HFFc6 (cell line): Measurements from ENCODE around the gene C22orf15. TPM values are rescaled to one million over a fixed set of nuclear protein-coding genes. Genes with fewer than 3 reads are reported as not detected.

Source experiments
- DNase-seq: peaks from one replicate; pipeline ENCODE4 v3.0.0-alpha.2; 2018
- H3K27ac Mint-ChIP-seq: 2 replicates; pipeline ENCODE4 v1.8.0; 2020; ENCODE audit warnings: mild to moderate bottlenecking, mixed read lengths
- H3K27me3 Mint-ChIP-seq: 2 replicates; pipeline ENCODE4 v1.8.0; 2021; ENCODE audit warnings: mild to moderate bottlenecking, moderate library complexity, mixed read lengths; ENCODE audit not compliant: insufficient read depth
- H3K36me3 Mint-ChIP-seq: 2 replicates; pipeline ENCODE4 v1.8.0; 2021; ENCODE audit warnings: low read depth, mixed read lengths
- H3K4me1 Mint-ChIP-seq: 2 replicates; pipeline ENCODE4 v1.8.0; 2020; ENCODE audit warnings: low read depth, mixed read lengths
- H3K4me3 Mint-ChIP-seq: 2 replicates; pipeline ENCODE4 v1.8.0; 2020; ENCODE audit warnings: mild to moderate bottlenecking, moderate library complexity, mixed read lengths
- H3K9me3 Mint-ChIP-seq: 2 replicates; pipeline ENCODE4 v1.8.0; 2020; ENCODE audit warnings: mild to moderate bottlenecking, mixed read lengths
- CTCF ChIP-seq: fragments of 200-600 bp; sonication (generic); IDR thresholded peaks from 2 replicates; pipeline ENCODE4 v1.5.0; 2021; ENCODE audit warnings: antibody characterized with exemption, mild to moderate bottlenecking
- total RNA-seq, 6 experiments: library from RNA; stranded (reverse); fragmentation: NEBNext Ultra II Directional; extraction: Animal tissue kit (Norgen Biotek cat#: 25700); gene quantifications; 2 replicates in 1 of 6; 3 replicates in 5 of 6; pipeline ENCODE4 v1.2.3, GENCODE V29; 2021

Gene C22orf15
- total RNA-seq, 6 experiments from 2014 or later: 0.48 to 4.0 (median 1.1) TPM

- H3K4me1 Mint-ChIP-seq: peaks cover 33% of the 10 kb centered on the region
- H3K27ac Mint-ChIP-seq: no peak overlapping the region
- H3K9me3 Mint-ChIP-seq: no peaks in the 10 kb centered on the region
- no peak for DNase-seq
- no peak for TF ChIP-seq CTCF
- peaks cover 4% of the 10 kb centered on the region; the same call in 1 of the 2 replicates for H3K27me3 Mint-ChIP-seq
- no peak overlapping the region for H3K4me3 Mint-ChIP-seq
- no peaks in the 10 kb centered on the region for H3K36me3 Mint-ChIP-seq
These were observed 15.2 kb downstream of the C22orf15 start for GRCh38 chr22:23777776-23778576.

GRCh38 chr22:23778577-23778900 is 15.7 kb downstream of the C22orf15 start:
- Mint-ChIP-seq H3K4me3 (no peak overlapping the region), H3K9me3 (no peaks in the 10 kb centered on the region), H3K27ac (no peak overlapping the region), H3K4me1 (peaks cover 27% of the 10 kb centered on the region), H3K36me3 (no peaks in the 10 kb centered on the region), H3K27me3 (peaks cover 4% of the 10 kb centered on the region; the same call in 1 of the 2 replicates)
- DNase-seq: no peak
- TF ChIP-seq CTCF: no peak

GRCh38 chr22:23779083-23779482 is 16.3 kb downstream of the C22orf15 start:
- peaks cover 4% of the 10 kb centered on the region; the same call in 1 of the 2 replicates for H3K27me3 Mint-ChIP-seq
- no peaks in the 10 kb centered on the region for H3K9me3 Mint-ChIP-seq
- no peaks in the 10 kb centered on the region for H3K36me3 Mint-ChIP-seq
- no peak for DNase-seq
- peaks cover 30% of the 10 kb centered on the region for H3K4me1 Mint-ChIP-seq
- no peak for TF ChIP-seq CTCF
- H3K27ac Mint-ChIP-seq: no peak overlapping the region
- H3K4me3 Mint-ChIP-seq: no peak overlapping the region

GRCh38 chr22:23779731-23780130 is 16.9 kb downstream of the C22orf15 start:
- Mint-ChIP-seq H3K27ac (no peak overlapping the region), H3K4me3 (no peak overlapping the region), H3K27me3 (peaks cover 2% of the 10 kb centered on the region; the same call in 1 of the 2 replicates), H3K36me3 (no peaks in the 10 kb centered on the region), H3K4me1 (peaks cover 30% of the 10 kb centered on the region), H3K9me3 (no peaks in the 10 kb centered on the region)
- no peak for TF ChIP-seq CTCF
- DNase-seq: no peak

GRCh38 chr22:23780146-23780748 is 17.5 kb downstream of the C22orf15 start:
- no peaks in the 10 kb centered on the region for H3K9me3 Mint-ChIP-seq
- no peak overlapping the region for H3K4me3 Mint-ChIP-seq
- peaks cover 26% of the 10 kb centered on the region for H3K4me1 Mint-ChIP-seq
- TF ChIP-seq CTCF: no peak
- no peaks in the 10 kb centered on the region for H3K36me3 Mint-ChIP-seq
- H3K27me3 Mint-ChIP-seq: peaks cover 2% of the 10 kb centered on the region; the same call in 1 of the 2 replicates
- no peak for DNase-seq
- H3K27ac Mint-ChIP-seq: no peak overlapping the region
